ENCODE measurements around the gene ANXA3.

The ANXA3 gene

DNA sequence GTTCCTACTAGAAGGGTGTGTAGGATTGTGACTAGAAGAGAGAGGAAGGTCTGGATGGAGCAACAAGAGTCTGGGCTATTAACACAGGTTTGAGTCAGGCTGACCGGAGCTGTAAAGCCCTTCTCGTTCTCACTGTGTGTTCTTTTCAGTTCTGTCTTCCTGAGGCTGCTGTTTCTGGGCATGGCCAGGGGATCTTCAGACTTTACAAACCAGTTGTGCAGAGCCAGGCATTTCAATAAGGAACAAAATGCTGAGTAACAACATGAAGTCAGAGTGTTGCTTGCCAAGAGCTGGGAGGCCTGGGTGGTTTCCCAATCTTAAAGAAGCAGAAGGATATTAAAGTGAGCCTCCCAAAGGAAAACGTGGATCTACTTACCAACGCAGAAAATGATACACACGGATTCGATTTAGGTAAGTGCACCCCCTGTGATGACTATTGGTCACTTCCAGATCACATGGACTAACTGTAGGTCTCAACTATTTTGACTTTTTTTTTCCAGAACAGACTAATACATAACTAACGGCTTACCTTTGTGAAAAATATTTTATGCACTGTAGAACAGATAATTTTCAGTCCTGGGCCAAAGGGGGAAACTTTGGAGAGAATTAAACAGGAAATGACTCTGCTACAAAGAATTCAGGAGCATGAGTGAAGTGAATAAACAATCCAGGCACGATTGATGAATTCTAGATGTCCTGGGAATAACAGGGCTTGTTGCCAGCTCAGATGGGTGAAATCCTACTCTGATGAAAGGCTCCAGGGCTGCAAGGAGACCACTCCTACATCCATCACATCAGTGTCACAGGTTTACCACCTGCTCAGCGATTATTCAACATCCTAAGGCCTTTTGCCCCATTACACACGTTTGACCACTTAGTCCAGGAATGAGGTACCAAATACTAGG lies 94.5 kb downstream of the ANXA3 start:
- DNase-seq (ENCODE audit: low read depth): no peak

DNA sequence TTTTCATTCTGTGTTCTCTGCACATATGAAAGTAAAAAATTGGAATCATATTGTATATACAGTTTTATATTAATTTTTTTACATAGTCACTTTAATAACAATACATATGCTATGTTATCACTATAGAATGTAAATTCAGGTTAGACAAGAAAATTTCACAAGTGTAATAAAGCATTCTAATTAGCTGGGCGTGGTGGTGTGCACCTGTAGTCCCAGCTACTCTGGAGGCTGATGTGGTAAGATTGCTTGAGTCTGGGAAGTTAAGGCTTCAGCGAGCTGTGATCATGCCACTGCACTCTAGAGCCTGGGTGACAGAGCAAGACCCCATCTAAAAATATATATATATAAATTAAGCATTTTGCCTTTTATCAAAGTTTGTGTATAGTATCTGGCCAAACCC lies 95.7 kb downstream of the ANXA3 start:
- DNase-seq (ENCODE audit: low read depth): no peak

DNA sequence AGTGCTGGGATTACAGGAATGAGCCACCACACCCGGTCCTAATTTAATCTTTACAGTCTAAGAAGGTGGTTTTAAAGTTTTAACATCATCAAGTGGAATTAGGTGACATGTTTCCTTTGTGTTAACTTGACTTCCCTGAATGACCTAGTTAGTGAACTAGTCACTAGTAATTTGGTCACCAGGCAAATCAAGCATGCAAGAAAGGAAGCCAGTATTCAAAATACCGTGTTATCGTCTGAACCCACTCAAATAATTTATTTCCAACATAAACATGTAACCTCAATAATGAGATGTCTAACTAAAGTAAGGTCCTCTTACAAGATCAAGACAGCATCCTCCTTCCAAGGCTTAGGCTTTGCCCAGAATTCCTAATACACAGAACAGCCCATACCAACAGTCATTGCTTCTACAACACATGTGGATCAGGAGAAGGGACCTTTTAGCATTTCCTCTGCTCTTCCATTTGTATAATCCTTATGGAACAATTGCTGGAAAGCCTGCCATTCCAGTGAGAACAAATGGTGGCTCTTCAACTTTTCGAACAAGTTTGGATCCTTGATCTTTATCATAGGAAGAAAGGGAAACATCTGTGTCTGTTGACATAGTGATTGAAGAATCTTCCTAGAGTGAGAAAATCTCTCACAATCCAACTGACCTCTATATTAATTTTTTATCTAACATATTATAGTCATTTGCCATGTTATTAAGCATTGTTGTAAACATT lies 97.2 kb downstream of the ANXA3 start:
- DNase-seq (ENCODE audit: low read depth): no peak

DNA sequence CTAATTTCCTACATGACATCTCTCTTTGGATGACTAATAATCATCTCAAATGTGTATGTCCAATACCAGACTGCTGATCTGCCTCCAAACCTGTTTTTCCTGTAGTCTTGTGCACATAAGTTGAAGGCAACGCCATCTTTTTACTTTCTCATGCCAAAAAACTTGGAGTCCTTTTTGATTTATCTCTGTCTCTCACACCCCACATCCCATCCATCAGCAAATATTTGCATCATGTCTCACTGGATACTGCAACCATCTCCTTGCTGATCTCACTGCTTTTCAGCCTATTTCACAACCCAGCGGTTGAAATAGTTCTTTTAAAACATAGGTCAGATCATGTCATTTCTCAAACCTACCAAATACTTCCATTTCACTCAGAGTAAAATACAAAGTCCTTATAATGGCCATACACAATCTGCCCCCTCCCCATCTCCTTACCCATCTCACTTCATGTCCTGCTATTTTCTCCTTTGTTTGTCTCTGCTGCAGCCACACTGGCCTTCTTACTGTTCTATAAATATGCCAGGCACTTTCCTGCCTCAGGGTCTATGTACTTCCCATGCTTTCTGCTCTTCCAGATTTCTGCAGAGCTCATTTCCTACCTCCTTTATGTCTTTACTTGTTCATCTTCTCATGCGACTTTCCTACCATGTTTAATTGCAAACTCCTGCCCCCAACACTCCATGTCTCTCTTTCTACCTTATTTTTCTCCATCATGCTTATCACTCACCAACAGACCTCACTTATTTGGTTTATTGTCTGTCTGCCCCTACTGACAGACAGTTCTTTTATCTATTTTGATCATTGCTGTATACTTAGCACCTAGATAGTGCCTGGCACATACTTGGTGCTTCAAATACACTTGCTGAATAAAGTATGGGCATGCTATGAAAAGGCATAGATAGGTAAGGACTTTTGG lies 98.8 kb downstream of the ANXA3 start:
- DNase-seq (ENCODE audit: low read depth): no peak

DNA sequence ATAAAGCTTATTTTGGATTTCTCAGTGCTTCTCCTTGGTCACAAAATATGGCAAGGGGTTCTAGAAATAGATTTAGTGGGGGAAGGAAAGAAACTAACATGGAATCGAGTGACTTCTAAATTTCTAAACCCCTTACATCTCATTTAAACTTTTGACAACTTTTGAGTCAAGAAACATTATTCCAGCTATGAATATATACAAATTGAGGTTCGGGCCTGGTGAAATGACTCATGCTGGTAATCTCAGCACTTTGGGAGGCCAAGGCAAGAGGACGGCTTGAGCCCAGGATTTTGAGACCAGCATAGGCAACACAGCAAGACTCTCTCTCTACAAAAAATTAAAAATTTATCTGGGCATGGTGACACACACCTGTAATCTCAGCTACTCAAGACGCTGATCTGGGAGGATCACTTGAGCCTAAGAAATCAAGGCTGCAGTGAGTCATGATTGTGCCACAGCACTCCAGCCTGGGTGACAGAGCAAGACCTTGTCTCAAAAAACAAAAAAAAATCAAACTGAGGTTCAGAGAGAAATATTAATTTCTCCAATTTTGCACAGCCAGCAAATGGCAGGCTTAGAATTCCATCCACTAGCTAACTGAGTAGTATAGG lies 99.8 kb downstream of the ANXA3 start:
- no peak for DNase-seq (ENCODE audit: low read depth)

DNA sequence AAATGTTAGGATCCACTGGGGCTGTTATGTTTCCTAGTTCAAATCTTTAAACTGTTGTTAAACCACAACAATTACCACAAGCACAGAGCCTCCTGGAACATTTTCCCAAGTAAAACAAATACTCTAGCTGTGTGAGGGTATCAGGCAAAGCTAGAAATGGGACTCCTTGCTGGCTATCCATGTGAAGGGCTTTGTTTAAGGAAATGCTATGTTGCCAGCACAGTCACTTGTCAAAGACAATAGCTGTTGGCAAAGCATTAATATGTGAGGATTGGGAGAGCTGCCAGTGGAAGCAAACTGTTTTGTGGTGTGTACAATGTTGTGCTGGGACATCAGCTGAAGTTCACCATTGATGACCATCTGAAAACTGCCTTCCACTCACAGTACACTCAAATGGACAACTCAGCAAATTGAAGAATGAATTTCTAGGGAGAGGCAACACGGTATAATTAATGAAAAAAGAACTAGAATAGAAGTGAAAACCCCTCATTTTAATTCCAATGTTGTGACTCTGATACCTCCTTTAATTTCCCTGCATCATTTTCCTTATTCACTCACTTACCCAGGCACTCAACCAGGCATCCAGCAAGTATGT lies 100.8 kb downstream of the ANXA3 start:
- no peak for DNase-seq (ENCODE audit: low read depth)

DNA sequence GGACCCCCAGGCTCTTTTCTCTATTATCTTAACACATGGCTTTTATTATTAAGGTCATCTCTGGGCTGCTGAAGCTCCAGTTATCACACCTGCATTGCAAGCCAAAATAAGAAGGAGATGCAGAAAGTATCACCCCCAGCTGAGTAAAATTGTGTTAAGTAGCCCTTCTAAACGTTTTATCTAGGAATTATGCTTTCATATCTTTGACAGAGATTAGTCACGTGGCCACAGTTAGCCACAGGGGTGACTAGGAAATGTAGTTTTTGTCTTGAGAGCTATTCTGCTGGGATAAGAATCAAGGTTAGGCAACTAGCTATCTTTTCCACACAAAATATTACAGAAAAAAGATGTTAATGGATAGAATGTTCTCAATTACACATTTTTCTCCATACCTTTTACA lies 102.1 kb downstream of the ANXA3 start:
- DNase-seq (ENCODE audit: low read depth): no peak

DNA sequence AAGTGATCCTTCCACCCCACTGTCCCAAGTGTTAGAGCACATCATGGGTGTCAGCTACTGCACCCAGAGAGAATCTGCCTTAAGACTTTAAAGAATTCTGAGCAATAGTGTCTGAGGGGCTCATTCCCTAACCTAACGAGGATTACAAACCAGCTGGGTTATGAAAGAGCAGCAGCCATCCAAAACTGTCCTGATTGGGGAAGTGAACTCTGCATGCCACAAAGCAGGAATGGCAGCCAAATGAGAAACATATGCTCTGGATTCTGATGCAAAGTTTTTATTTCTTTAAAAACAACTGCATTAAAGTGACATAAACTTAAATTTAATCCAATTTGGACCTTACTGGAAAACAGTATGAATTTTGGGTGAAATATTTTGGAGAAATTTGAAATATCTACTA lies 103.2 kb downstream of the ANXA3 start:
- no peak for DNase-seq (ENCODE audit: low read depth)

DNA sequence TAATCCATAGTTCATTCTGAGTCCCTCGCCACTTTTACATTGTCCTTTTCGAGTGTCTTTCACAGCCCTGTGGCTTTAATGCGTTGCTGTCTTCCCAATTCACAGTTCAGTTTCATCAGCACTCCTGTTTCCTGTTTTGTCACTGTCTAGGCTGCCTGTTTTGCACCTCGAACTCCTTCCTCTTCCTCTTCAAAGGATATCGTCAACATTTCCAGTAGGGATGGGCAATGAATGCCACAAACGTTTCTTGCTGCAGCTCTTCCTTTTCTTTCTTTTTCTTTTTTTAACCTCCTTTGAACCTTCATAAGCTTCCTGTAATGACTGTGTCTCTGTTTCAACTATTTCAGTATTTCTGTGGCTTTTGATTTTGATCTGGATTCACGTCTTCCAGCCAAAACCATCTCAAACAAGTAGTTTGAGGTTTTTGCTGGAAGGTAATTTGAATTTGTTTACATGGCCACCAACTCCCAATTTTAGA lies 105.4 kb downstream of the ANXA3 start:
- no peak for DNase-seq (ENCODE audit: low read depth)

DNA sequence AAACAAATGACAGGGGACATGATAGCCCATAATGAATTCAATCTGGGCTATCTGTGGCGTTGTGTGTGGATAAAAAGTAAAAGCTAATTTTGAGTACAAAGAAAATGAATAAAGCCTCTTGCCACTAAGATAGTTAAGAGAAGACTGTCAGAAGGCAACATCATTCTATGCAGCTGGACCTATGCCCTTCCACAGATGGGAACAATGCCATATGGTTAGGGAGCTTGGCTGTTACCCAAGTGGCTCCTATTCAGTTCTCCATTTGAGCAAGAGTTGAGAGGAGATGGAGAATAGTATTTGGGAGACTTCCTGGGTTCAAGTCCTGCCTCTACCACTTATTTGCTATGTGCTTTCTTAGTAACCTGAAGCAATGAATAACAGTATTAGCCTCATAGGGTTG lies 107.7 kb downstream of the ANXA3 start:
- no peak for DNase-seq (ENCODE audit: low read depth)

DNA sequence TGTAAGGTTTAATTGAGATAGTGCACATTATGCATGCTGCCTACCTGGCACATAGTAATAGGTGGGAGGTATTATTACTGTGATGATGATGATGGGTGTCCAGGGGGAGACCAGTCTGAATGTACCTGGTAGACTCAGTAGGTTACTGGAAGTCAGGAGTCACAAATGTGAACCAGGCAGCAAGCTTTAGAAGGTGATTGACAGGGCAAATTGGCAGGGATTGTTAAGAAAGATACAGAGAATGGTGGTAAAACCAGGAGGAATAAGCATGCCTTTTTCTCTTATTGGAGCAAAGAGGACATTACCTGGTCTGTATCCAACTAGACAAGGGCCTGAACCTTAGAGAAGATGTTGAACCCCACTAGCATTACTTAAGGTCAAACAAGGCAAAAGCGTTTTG lies 108.1 kb downstream of the ANXA3 start:
- DNase-seq (ENCODE audit: low read depth): no peak

All from activated T-helper 9 cell treated with anti-CD3 and anti-CD28 coated beads, Interleukin-2, amount 50 U/mL, for 16 hours (primary cell).